Fibroblast of lung (primary cell): ENCODE results near the gene RPS6KA4. TPM values are rescaled to one million over a fixed set of nuclear protein-coding genes. Genes with fewer than 3 reads are reported as not detected.

ENCODE experiments used
- DNase-seq, 2 donors: peaks; one replicate each; pipeline versions ENCODE4 v3.0.0 to v3.0.0-alpha.2; 2010; ENCODE audit warnings: low read depth in 2 of 2
- H2AFZ ChIP-seq: 2 replicates; pipeline ENCODE4 v1.5.1; 2012; ENCODE audit warnings: low read length, control low read depth, inconsistent platforms
- H3K27ac ChIP-seq: 2 replicates; pipeline ENCODE4 v1.5.1; 2011; ENCODE audit warnings: low read length, control low read depth; ENCODE audit not compliant: insufficient read depth
- H3K27me3 ChIP-seq: 2 replicates; pipeline ENCODE4 v1.5.1; 2011; ENCODE audit warnings: mild to moderate bottlenecking, low read length; ENCODE audit not compliant: control insufficient read depth, insufficient read depth
- H3K36me3 ChIP-seq: 2 replicates; pipeline ENCODE4 v1.5.1; 2011; ENCODE audit warnings: low read length; ENCODE audit not compliant: control insufficient read depth, insufficient read depth
- H3K4me1 ChIP-seq: 2 replicates; pipeline ENCODE4 v1.5.1; 2011; ENCODE audit warnings: low read length; ENCODE audit not compliant: control insufficient read depth, insufficient read depth; ENCODE audit errors: extremely low read depth
- H3K4me2 ChIP-seq: 2 replicates; pipeline ENCODE4 v1.5.1; 2011; ENCODE audit warnings: low read length, control low read depth; ENCODE audit not compliant: insufficient read depth; ENCODE audit errors: extremely low read depth
- H3K4me3 ChIP-seq, 4 experiments: fragments of 200-600 bp in 1 of 4; sonication (generic) in 1 of 4; replicated peaks in 1 of 4; 2 replicates each; pipeline ENCODE4 v1.5.1; 2011 to 2016; ENCODE audit warnings: low read length in 4 of 4, low read depth in 3 of 4, mild to moderate bottlenecking in 3 of 4, control low read depth in 2 of 4, inconsistent platforms in 1 of 4, mixed read lengths in 1 of 4; ENCODE audit not compliant: insufficient read depth in 1 of 4; ENCODE audit errors: control extremely low read depth in 1 of 4
- H3K79me2 ChIP-seq: 2 replicates; pipeline ENCODE4 v1.5.1; 2012; ENCODE audit warnings: mild to moderate bottlenecking, low read length, inconsistent platforms; ENCODE audit not compliant: control insufficient read depth, insufficient read depth
- H3K9ac ChIP-seq: 2 replicates; pipeline ENCODE4 v1.5.1; 2011; ENCODE audit warnings: mild to moderate bottlenecking, low read length, control low read depth; ENCODE audit not compliant: insufficient read depth
- H3K9me3 ChIP-seq: 2 replicates; pipeline ENCODE4 v1.5.1; 2012; ENCODE audit warnings: low read depth, low read length; ENCODE audit not compliant: control insufficient read depth, insufficient read depth
- H4K20me1 ChIP-seq: 2 replicates; pipeline ENCODE4 v1.5.1; 2011; ENCODE audit warnings: low read length; ENCODE audit not compliant: control insufficient read depth, insufficient read depth; ENCODE audit errors: extremely low read depth
- CTCF ChIP-seq, 2 donors: IDR thresholded peaks in 1 of 2; conservative IDR thresholded peaks in 1 of 2; 1 replicate in 1 of 2; 2 replicates in 1 of 2; pipeline ENCODE4 v1.5.1; 2011 to 2012; ENCODE audit warnings: low read length in 2 of 2, control low read depth in 1 of 2, inconsistent platforms in 1 of 2, low read depth in 1 of 2, mild to moderate bottlenecking in 1 of 2
- EZH2 ChIP-seq: IDR thresholded peaks from 2 replicates; pipeline ENCODE4 v1.5.1; 2012; ENCODE audit warnings: low read length, control low read depth, mild to moderate bottlenecking; ENCODE audit errors: missing control alignments
- polyA plus RNA-seq, 2 donors: library from polyadenylated mRNA; depleted of rRNA in 1 of 2; stranded (reverse) in 1 of 2; unstranded in 1 of 2; fragments of >200 nt; gene quantifications; 2 replicates each; pipeline ENCODE4 v1.2.1, GENCODE V29; 2011 to 2012; ENCODE audit warnings: missing spikeins in 1 of 2
- total RNA-seq: library from RNA; depleted of rRNA; stranded (reverse); fragments of >200 nt; gene quantifications from 2 replicates; pipeline ENCODE4 v1.2.1, GENCODE V29; 2014

RPS6KA4 gene
- total and polyA plus RNA-seq, 2 donors (not counting 1 experiment from before 2014, with no cell fraction given): 15.9 to 27.6 TPM

GRCh38 chr11:64364435-64364834, 5.5 kb downstream of the RPS6KA4 start:
- Histone ChIP-seq H3K4me1 (peaks cover 4% of the 10 kb centered on the region), H3K9me3 (no peaks in the 10 kb centered on the region), H3K79me2 (peaks cover 9% of the 10 kb centered on the region), H3K27ac (no peak overlapping the region), H3K4me2 (no peak overlapping the region), H2AFZ (no peak overlapping the region), H3K9ac (no peak overlapping the region), H3K36me3 (peaks cover 23% of the 10 kb centered on the region), H3K4me3 (no peak overlapping the region), H3K27me3 (no peaks in the 10 kb centered on the region), H4K20me1 (no peaks in the 10 kb centered on the region)
- TF ChIP-seq EZH2: no peak
- no peak for DNase-seq

- H2AFZ ChIP-seq: no peak overlapping the region
- H3K9ac ChIP-seq: no peak overlapping the region
- H3K27me3 ChIP-seq: no peaks in the 10 kb centered on the region
- H4K20me1 ChIP-seq: no peaks in the 10 kb centered on the region
- H3K36me3 ChIP-seq: peaks cover 27% of the 10 kb centered on the region
- H3K27ac ChIP-seq: no peak overlapping the region
- peaks cover 1% of the 10 kb centered on the region for H3K4me1 ChIP-seq
- DNase-seq: no peak
- H3K79me2 ChIP-seq: peaks cover 4% of the 10 kb centered on the region
- H3K9me3 ChIP-seq: no peaks in the 10 kb centered on the region
- no peak overlapping the region for H3K4me2 ChIP-seq
- TF ChIP-seq EZH2 (no peak), CTCF (conservative IDR thresholded peaks at IDR 0.05 in 1 of 2, IDR thresholded peaks at IDR 0.05 in 1 of 2; ENCODE audit: low read depth in 1 of 2, low read length in 2 of 2) (no peak)
- no peak overlapping the region for H3K4me3 ChIP-seq
Measured at GRCh38 chr11:64364911-64365310, 5.9 kb downstream of the RPS6KA4 start.

- H3K4me1 ChIP-seq: no peaks in the 10 kb centered on the region
- H3K27me3 ChIP-seq: no peaks in the 10 kb centered on the region
- no peak for TF ChIP-seq EZH2
- TF ChIP-seq CTCF (conservative IDR thresholded peaks at IDR 0.05 in 1 of 2, IDR thresholded peaks at IDR 0.05 in 1 of 2; ENCODE audit: low read depth in 1 of 2, low read length in 2 of 2): no peak
- DNase-seq: peak in 1 of 2 donors; percentile 48
- H3K79me2 ChIP-seq: no peaks in the 10 kb centered on the region
- no peak overlapping the region for H3K4me3 ChIP-seq
- H3K9me3 ChIP-seq: no peaks in the 10 kb centered on the region
- H3K4me2 ChIP-seq: no peak overlapping the region
- no peaks in the 10 kb centered on the region for H4K20me1 ChIP-seq
- H3K36me3 ChIP-seq: peaks cover 21% of the 10 kb centered on the region
- H2AFZ ChIP-seq: no peak overlapping the region
- no peak overlapping the region for H3K27ac ChIP-seq
- no peak overlapping the region for H3K9ac ChIP-seq
Measured at GRCh38 chr11:64366751-64367150, 7.8 kb downstream of the RPS6KA4 start.
